GM21529 (cell line): ENCODE results near the gene ELAVL3.

Experiments
- ATAC-seq: cut with Tn5 transposase; IDR thresholded peaks from one replicate; pipeline ENCODE4 v1.9.1; 2021; ENCODE audit not compliant: unreplicated experiment

The ELAVL3 gene

GRCh38 chr19:11480715-11481533 lies at the start of gene ELAVL3:
Gene ELAVL3, minus strand, starts transcription at chr19:11481046. Its CDS starts 438 bp downstream, at chr19:11480608.
- ATAC-seq = no peak

- ATAC-seq = no peak
These were observed 49.6 kb upstream of the ELAVL3 start for GRCh38 chr19:11530432-11530831.

- peak; percentile 96 for ATAC-seq
These were observed 47.9 kb upstream of the ELAVL3 start, which contains the start of gene ECSIT for GRCh38 chr19:11528551-11529341. Gene ECSIT, minus strand, starts transcription at chr19:11529134. Its CDS starts 9,964 bp downstream, at chr19:11519170.

GRCh38 chr19:11519138-11519537 lies 38.3 kb upstream of the ELAVL3 start:
- no peak for ATAC-seq

GRCh38 chr19:11513946-11514345 lies 33.1 kb upstream of the ELAVL3 start:
- ATAC-seq = no peak

- ATAC-seq = no peak
These were observed 29.6 kb upstream of the ELAVL3 start for GRCh38 chr19:11510444-11510843.

GRCh38 chr19:11507370-11508078 lies 26.7 kb upstream of the ELAVL3 start:
- no peak for ATAC-seq

GRCh38 chr19:11506967-11507366 lies 26.1 kb upstream of the ELAVL3 start:
- no peak for ATAC-seq

- peak; percentile 32 for ATAC-seq
These were observed 25.3 kb upstream of the ELAVL3 start for GRCh38 chr19:11506101-11506555.

GRCh38 chr19:11505504-11506100 lies 24.8 kb upstream of the ELAVL3 start, which contains the start of gene ZNF653:
Gene ZNF653, minus strand, starts transcription at chr19:11505839. Its CDS starts 53 bp downstream, at chr19:11505786.
- peak; percentile 41 for ATAC-seq

GRCh38 chr19:11505032-11505503 lies 24.2 kb upstream of the ELAVL3 start:
- ATAC-seq = peak; percentile 83

- no peak for ATAC-seq
These were observed 23.7 kb upstream of the ELAVL3 start for GRCh38 chr19:11504502-11505031.

GRCh38 chr19:11499890-11500420 lies 19.1 kb upstream of the ELAVL3 start:
- ATAC-seq = no peak

- no peak for ATAC-seq
These were observed 18.4 kb upstream of the ELAVL3 start for GRCh38 chr19:11499220-11499726.

GRCh38 chr19:11496391-11497163 lies 15.7 kb upstream of the ELAVL3 start:
- no peak for ATAC-seq

GRCh38 chr19:11495885-11496284 lies 15.0 kb upstream of the ELAVL3 start:
- ATAC-seq = no peak

- ATAC-seq = no peak
These were observed 14.6 kb upstream of the ELAVL3 start for GRCh38 chr19:11495481-11495880.

- ATAC-seq = no peak
These were observed 13.9 kb upstream of the ELAVL3 start for GRCh38 chr19:11494634-11495285.

GRCh38 chr19:11489378-11489777 lies 8.5 kb upstream of the ELAVL3 start:
- ATAC-seq = no peak
